GM12878 (cell line): ENCODE data around the gene KRTAP20-1.

Experiments
- BHLHE40 ChIP-seq, 2 experiments: fragments of 450-650 bp in 1 of 2; IDR thresholded peaks; 2 replicates each; pipeline ENCODE4 v1.6.1; 2011 to 2017; ENCODE audit warnings: low read depth in 2 of 2, borderline replicate concordance in 1 of 2, improper control_type of control experiment in 1 of 2, low read length in 1 of 2, mild to moderate bottlenecking in 1 of 2
- CBFB ChIP-seq: IDR thresholded peaks from 2 replicates; pipeline ENCODE4 v1.6.1; 2016; ENCODE audit warnings: antibody characterized with exemption, low read depth
- CEBPB ChIP-seq, 2 experiments: fragments of 150-350 bp in 1 of 2; IDR thresholded peaks; 2 replicates each; pipeline ENCODE4 v1.6.1; 2012 to 2014; ENCODE audit warnings: low read depth in 2 of 2, low read length in 2 of 2, borderline replicate concordance in 1 of 2, inconsistent platforms in 1 of 2
- E2F8 ChIP-seq: fragments of 450-650 bp; IDR thresholded peaks from 2 replicates; pipeline ENCODE4 v1.6.1; 2018; ENCODE audit warnings: mild to moderate bottlenecking, low read depth, moderate library complexity; ENCODE audit not compliant: partially characterized antibody
- EGR1 ChIP-seq, 2 experiments: IDR thresholded peaks; 1 replicate in 1 of 2; 2 replicates in 1 of 2; pipeline ENCODE4 v1.6.1; 2011 to 2012; ENCODE audit warnings: low read depth in 2 of 2, low read length in 2 of 2, borderline replicate concordance in 1 of 2, mild to moderate bottlenecking in 1 of 2, moderate library complexity in 1 of 2
- POLR2A ChIP-seq: IDR thresholded peaks from 2 replicates; pipeline ENCODE4 v1.6.1; 2011; ENCODE audit warnings: low read depth, mild to moderate bottlenecking, low read length
- POLR2AphosphoS5 ChIP-seq: IDR thresholded peaks from 2 replicates; pipeline ENCODE4 v1.6.1; 2011; ENCODE audit warnings: mild to moderate bottlenecking, low read length, inconsistent platforms
- RAD21 ChIP-seq: IDR thresholded peaks from 2 replicates; pipeline ENCODE4 v1.6.1; 2011; ENCODE audit warnings: mild to moderate bottlenecking, low read depth, low read length, moderate library complexity; ENCODE audit not compliant: insufficient read depth
- SIN3A ChIP-seq: IDR thresholded peaks from 2 replicates; pipeline ENCODE4 v1.6.1; 2012; ENCODE audit warnings: low read depth, low read length, improper control_type of control experiment
- SUZ12 ChIP-seq: fragments of 200-600 bp; sonication (generic); IDR thresholded peaks from one replicate; pipeline ENCODE4 v1.6.1; 2018; ENCODE audit warnings: antibody characterized with exemption, mild to moderate bottlenecking; ENCODE audit not compliant: unreplicated experiment
- ZNF592 ChIP-seq: fragments of 450-650 bp; IDR thresholded peaks from 2 replicates; pipeline ENCODE4 v1.6.1; 2017; ENCODE audit warnings: mild to moderate bottlenecking, moderate library complexity
- TF ChIP-seq, protein P1 (sequence below), 3 experiments: IDR thresholded peaks in 2 of 3; conservative IDR thresholded peaks in 1 of 3; 2 replicates each; pipeline ENCODE4 v1.5.1; 2011; ENCODE audit warnings: low read depth in 3 of 3, low read length in 3 of 3, mild to moderate bottlenecking in 3 of 3, control low read depth in 2 of 3, moderate library complexity in 2 of 3, inconsistent platforms in 1 of 3, mixed read lengths in 1 of 3; ENCODE audit not compliant: control insufficient read depth in 2 of 3, insufficient read depth in 1 of 3; ENCODE audit errors: extremely low read depth in 1 of 3
- TF ChIP-seq, protein P2 (sequence below): IDR thresholded peaks from 2 replicates; pipeline ENCODE4 v1.6.1; 2012; ENCODE audit warnings: improper control_type of control experiment, low read depth, low read length; ENCODE audit not compliant: insufficient replicate concordance

- TF ChIP-seq, protein P1, sequence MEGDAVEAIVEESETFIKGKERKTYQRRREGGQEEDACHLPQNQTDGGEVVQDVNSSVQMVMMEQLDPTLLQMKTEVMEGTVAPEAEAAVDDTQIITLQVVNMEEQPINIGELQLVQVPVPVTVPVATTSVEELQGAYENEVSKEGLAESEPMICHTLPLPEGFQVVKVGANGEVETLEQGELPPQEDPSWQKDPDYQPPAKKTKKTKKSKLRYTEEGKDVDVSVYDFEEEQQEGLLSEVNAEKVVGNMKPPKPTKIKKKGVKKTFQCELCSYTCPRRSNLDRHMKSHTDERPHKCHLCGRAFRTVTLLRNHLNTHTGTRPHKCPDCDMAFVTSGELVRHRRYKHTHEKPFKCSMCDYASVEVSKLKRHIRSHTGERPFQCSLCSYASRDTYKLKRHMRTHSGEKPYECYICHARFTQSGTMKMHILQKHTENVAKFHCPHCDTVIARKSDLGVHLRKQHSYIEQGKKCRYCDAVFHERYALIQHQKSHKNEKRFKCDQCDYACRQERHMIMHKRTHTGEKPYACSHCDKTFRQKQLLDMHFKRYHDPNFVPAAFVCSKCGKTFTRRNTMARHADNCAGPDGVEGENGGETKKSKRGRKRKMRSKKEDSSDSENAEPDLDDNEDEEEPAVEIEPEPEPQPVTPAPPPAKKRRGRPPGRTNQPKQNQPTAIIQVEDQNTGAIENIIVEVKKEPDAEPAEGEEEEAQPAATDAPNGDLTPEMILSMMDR (IDR thresholded peaks at IDR 0.05 in 2 of 3, conservative IDR thresholded peaks at IDR 0.05 in 1 of 3; ENCODE audit: control insufficient read depth in 2 of 3, extremely low read depth in 1 of 3, insufficient read depth in 1 of 3, low read depth in 3 of 3, low read length in 3 of 3) = no peak
- no peak for TF ChIP-seq EGR1 (IDR thresholded peaks at IDR 0.05; ENCODE audit: borderline replicate concordance in 1 of 2, low read depth in 2 of 2, low read length in 2 of 2)
- TF ChIP-seq E2F8 = no peak
- no peak for TF ChIP-seq POLR2AphosphoS5
- no peak for TF ChIP-seq POLR2A
- no peak for TF ChIP-seq ZNF592
- TF ChIP-seq, protein P2, sequence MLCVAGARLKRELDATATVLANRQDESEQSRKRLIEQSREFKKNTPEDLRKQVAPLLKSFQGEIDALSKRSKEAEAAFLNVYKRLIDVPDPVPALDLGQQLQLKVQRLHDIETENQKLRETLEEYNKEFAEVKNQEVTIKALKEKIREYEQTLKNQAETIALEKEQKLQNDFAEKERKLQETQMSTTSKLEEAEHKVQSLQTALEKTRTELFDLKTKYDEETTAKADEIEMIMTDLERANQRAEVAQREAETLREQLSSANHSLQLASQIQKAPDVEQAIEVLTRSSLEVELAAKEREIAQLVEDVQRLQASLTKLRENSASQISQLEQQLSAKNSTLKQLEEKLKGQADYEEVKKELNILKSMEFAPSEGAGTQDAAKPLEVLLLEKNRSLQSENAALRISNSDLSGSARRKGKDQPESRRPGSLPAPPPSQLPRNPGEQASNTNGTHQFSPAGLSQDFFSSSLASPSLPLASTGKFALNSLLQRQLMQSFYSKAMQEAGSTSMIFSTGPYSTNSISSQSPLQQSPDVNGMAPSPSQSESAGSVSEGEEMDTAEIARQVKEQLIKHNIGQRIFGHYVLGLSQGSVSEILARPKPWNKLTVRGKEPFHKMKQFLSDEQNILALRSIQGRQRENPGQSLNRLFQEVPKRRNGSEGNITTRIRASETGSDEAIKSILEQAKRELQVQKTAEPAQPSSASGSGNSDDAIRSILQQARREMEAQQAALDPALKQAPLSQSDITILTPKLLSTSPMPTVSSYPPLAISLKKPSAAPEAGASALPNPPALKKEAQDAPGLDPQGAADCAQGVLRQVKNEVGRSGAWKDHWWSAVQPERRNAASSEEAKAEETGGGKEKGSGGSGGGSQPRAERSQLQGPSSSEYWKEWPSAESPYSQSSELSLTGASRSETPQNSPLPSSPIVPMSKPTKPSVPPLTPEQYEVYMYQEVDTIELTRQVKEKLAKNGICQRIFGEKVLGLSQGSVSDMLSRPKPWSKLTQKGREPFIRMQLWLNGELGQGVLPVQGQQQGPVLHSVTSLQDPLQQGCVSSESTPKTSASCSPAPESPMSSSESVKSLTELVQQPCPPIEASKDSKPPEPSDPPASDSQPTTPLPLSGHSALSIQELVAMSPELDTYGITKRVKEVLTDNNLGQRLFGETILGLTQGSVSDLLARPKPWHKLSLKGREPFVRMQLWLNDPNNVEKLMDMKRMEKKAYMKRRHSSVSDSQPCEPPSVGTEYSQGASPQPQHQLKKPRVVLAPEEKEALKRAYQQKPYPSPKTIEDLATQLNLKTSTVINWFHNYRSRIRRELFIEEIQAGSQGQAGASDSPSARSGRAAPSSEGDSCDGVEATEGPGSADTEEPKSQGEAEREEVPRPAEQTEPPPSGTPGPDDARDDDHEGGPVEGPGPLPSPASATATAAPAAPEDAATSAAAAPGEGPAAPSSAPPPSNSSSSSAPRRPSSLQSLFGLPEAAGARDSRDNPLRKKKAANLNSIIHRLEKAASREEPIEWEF = no peak
- no peak for TF ChIP-seq CBFB
- TF ChIP-seq SUZ12 = no peak
- TF ChIP-seq BHLHE40 (IDR thresholded peaks at IDR 0.05; ENCODE audit: borderline replicate concordance in 1 of 2, low read depth in 2 of 2, low read length in 1 of 2) = no peak
- TF ChIP-seq SIN3A = no peak
- TF ChIP-seq CEBPB (IDR thresholded peaks at IDR 0.05; ENCODE audit: borderline replicate concordance in 1 of 2, low read depth in 2 of 2, low read length in 2 of 2) = no peak
- TF ChIP-seq RAD21 = no peak
Observed at GRCh38 chr21:30646904-30647414, 30.7 kb downstream of the KRTAP20-1 start.
